CD4-positive, alpha-beta T cell (primary cell): Measurements from ENCODE around the gene RAB20. TPM values are rescaled to one million over a fixed set of nuclear protein-coding genes. Genes with fewer than 3 reads are reported as not detected.

Experiments used
- ATAC-seq: fragments of 200-7000 bp; cut with Tn5 transposase; one replicate; pipeline ENCODE4 v1.10.0; 2022; ENCODE audit warnings: mild to moderate bottlenecking; ENCODE audit not compliant: poor library complexity
- CTCF ChIA-PET: fragments of 350-600 bp; sonication (Branson Sonifier 250); formaldehyde crosslinking; loops from one replicate; lab custom pipeline; 2021; ENCODE audit warnings: antibody characterized with exemption, inconsistent platforms; lab: Charles Lee
- POLR2A ChIA-PET: fragments of 350-600 bp; sonication (Branson Sonifier 250); formaldehyde crosslinking; loops from one replicate; lab custom pipeline; 2021; ENCODE audit warnings: antibody characterized with exemption, inconsistent platforms; lab: Charles Lee
- DNase-seq, 14 experiments: peaks; one replicate each; pipeline ENCODE4 v3.0.0-alpha.2; 2013 to 2020; ENCODE audit warnings: mixed read lengths in 2 of 14
- H3K27ac ChIP-seq, 2 donors: one replicate each; pipeline versions ENCODE4 v1.5.1 to v1.7.0; 2013; ENCODE audit warnings: low read length in 2 of 2, low read depth in 1 of 2, mild to moderate bottlenecking in 1 of 2
- H3K27me3 ChIP-seq, 2 experiments: 1 replicate in 1 of 2; 2 replicates in 1 of 2; pipeline versions ENCODE4 v1.6.1 to v1.7.0; 2013; ENCODE audit warnings: low read length in 2 of 2, control low read depth in 1 of 2, mild to moderate bottlenecking in 1 of 2, moderate library complexity in 1 of 2; ENCODE audit not compliant: insufficient read depth in 2 of 2, control insufficient read depth in 1 of 2
- H3K36me3 ChIP-seq: one replicate; pipeline ENCODE4 v1.6.1; 2013; ENCODE audit warnings: low read length, control low read depth; ENCODE audit not compliant: insufficient read depth
- H3K4me1 ChIP-seq: one replicate; pipeline ENCODE4 v1.6.1; 2013; ENCODE audit warnings: low read length, control low read depth; ENCODE audit not compliant: insufficient read depth
- H3K4me3 ChIP-seq: one replicate; pipeline ENCODE4 v1.5.1; 2013; ENCODE audit warnings: mild to moderate bottlenecking, low read length, moderate library complexity
- H3K9me3 ChIP-seq, 2 experiments: 1 replicate in 1 of 2; 2 replicates in 1 of 2; pipeline versions ENCODE4 v1.6.1 to v1.7.0; 2013; ENCODE audit warnings: low read length in 2 of 2, mild to moderate bottlenecking in 2 of 2, control low read depth in 1 of 2, moderate library complexity in 1 of 2; ENCODE audit not compliant: control insufficient read depth in 1 of 2, insufficient read depth in 1 of 2
- H3K27ac Mint-ChIP-seq: one replicate; pipeline ENCODE4 v1.8.0; 2020; ENCODE audit warnings: mixed read lengths
- H3K27me3 Mint-ChIP-seq: one replicate; pipeline ENCODE4 v1.8.0; 2021; ENCODE audit warnings: mixed read lengths
- H3K36me3 Mint-ChIP-seq: one replicate; pipeline ENCODE4 v1.8.0; 2021; ENCODE audit warnings: low read depth, mixed read lengths
- H3K4me1 Mint-ChIP-seq: one replicate; pipeline ENCODE4 v1.8.0; 2021; ENCODE audit warnings: low read depth, mixed read lengths
- H3K4me3 Mint-ChIP-seq: one replicate; pipeline ENCODE4 v1.8.0; 2020; ENCODE audit warnings: mild to moderate bottlenecking, mixed read lengths
- H3K9me3 Mint-ChIP-seq: one replicate; pipeline ENCODE4 v1.8.0; 2020; ENCODE audit warnings: mixed read lengths
- intact Hi-C, 2 experiments: fragments of 100-400 bp; cut with DNase I in 1 of 2; cut with micrococcal nuclease in 1 of 2; formaldehyde crosslinking; loops; one replicate each; pipeline versions ENCODE4 v1.15.1 to v1.9.0; 2023 to 2025; cut with DNase I, micrococcal nuclease
- total RNA-seq, 174 experiments: library from RNA in 2 of 174; stranded (reverse) in 2 of 174; gene quantifications; one replicate each; pipeline ENCODE4 v1.2.3 and lab custom pipeline; 2021 to 2026
- TF ChIP-seq, protein P1 (sequence below): fragments of 200-600 bp; IDR thresholded peaks from one replicate; pipeline ENCODE4 v1.8.0; 2022; ENCODE audit warnings: antibody characterized with exemption, mild to moderate bottlenecking

RAB20 gene
- total RNA-seq, 2 experiments from 2014 or later = 0.89 to 1.4 TPM

DNA sequence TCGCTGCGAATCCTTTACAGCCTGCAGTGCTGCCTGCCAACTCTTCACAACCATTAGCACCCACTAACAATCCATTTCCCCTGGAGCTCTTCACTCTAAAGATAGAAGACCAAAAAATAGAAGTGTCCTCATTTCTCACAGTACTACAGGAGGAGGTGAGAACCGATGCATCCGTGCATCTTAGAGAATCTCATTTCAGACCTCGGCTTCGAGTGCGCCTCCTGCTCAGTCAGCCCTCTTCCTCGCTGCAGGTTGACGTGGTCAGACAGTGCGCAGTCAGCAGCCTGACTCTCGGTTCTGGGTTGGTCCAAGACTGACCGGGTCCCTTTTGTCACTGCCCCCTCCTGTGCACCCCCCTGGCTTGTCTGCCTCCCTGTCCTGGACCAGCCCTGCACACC, 85.3 kb downstream of the RAB20 start:
- Histone ChIP-seq H3K9me3 (peaks cover 0 to 6% of the 10 kb centered on the region in 2 experiments), H3K4me1 (no peaks in the 10 kb centered on the region), H3K36me3 (no peaks in the 10 kb centered on the region), H3K27ac (no peak overlapping the region), H3K4me3 (no peak overlapping the region), H3K27me3 (no peaks in the 10 kb centered on the region)
- Mint-ChIP-seq H3K4me1 (no peaks in the 10 kb centered on the region), H3K4me3 (no peak overlapping the region), H3K9me3 (no peaks in the 10 kb centered on the region), H3K27me3 (peaks cover under 1% of the 10 kb centered on the region), H3K27ac (no peak overlapping the region), H3K36me3 (no peaks in the 10 kb centered on the region)
- ATAC-seq (no peak), DNase-seq (no peak)
- intact Hi-C loops = no loop called here
- CTCF ChIA-PET = no interaction called here
- POLR2A ChIA-PET = no interaction called here
- TF ChIP-seq, protein P1, sequence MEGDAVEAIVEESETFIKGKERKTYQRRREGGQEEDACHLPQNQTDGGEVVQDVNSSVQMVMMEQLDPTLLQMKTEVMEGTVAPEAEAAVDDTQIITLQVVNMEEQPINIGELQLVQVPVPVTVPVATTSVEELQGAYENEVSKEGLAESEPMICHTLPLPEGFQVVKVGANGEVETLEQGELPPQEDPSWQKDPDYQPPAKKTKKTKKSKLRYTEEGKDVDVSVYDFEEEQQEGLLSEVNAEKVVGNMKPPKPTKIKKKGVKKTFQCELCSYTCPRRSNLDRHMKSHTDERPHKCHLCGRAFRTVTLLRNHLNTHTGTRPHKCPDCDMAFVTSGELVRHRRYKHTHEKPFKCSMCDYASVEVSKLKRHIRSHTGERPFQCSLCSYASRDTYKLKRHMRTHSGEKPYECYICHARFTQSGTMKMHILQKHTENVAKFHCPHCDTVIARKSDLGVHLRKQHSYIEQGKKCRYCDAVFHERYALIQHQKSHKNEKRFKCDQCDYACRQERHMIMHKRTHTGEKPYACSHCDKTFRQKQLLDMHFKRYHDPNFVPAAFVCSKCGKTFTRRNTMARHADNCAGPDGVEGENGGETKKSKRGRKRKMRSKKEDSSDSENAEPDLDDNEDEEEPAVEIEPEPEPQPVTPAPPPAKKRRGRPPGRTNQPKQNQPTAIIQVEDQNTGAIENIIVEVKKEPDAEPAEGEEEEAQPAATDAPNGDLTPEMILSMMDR = no peak

DNA sequence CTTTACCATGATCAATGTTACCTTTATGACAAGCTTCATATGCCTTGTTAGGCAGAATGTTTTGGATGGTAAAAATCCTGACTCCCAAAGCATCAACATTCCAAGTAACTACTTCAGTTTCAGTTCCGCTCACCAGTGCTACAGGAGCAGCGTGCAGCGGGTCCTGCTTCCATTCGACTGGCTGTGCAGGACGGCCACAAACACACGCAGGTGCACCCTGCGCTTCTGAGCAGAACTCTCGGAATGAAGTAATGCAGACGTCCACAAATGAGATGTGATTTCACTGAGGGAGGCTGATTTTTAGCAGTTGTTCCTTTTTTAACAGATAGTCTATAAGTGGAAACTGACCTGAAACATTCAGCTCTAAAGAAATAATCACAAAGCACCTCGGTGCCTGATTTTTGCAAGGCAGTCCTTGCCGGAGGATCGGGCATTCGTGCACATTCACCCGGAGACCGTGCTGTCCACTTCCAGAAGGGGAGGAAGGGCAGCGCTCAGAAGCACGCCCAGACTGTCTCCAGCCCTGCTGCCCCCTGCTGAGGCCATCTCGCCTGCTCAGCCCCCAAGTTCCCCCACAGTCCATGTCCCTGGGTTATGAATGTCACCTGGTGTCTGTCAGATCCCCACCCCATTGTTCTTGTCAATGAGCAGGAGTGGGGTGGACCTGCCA, 85.8 kb downstream of the RAB20 start:
- Mint-ChIP-seq H3K27me3 (peaks cover 5% of the 10 kb centered on the region), H3K4me3 (no peak overlapping the region), H3K36me3 (no peaks in the 10 kb centered on the region), H3K27ac (no peak overlapping the region), H3K4me1 (no peaks in the 10 kb centered on the region), H3K9me3 (no peaks in the 10 kb centered on the region)
- no peaks in the 10 kb centered on the region for H3K4me1 ChIP-seq
- H3K9me3 ChIP-seq = peaks cover 0 to 6% of the 10 kb centered on the region in 2 experiments
- TF ChIP-seq, protein P1 = no peak
- DNase-seq (no peak), ATAC-seq (no peak)
- no peaks in the 10 kb centered on the region for H3K36me3 ChIP-seq
- peaks cover 0 to 3% of the 10 kb centered on the region in 2 experiments for H3K27me3 ChIP-seq
- ChIA-PET POLR2A (no interaction called here), CTCF (interaction anchor here (0.6 kb wide), 1 partner anchor 34 kb away, joined by 3 read pairs; no protein-coding TSS in a partner anchor)
- no peak overlapping the region for H3K27ac ChIP-seq
- intact Hi-C loops = no loop called here
- no peak overlapping the region for H3K4me3 ChIP-seq

DNA sequence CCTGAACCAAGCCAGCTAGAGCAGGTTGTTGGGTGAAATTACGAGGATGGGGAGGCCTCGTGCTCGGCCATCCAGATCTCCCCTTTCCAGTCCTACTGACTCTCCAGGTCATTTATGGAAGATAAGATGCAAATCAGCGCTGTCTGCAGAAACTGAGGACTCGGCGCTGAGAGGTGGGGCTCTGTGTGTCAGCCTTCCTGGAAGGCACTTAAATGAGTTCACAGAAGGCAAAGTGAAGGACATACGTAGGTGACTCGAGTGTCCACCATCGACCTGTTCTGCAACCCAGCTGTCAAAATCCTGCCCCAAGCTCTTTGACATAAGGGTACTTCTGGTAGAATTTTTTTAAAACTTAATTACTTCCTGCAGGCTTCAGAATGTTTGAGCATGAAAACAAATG, 86.4 kb downstream of the RAB20 start:
- H3K27me3 Mint-ChIP-seq = peaks cover 11% of the 10 kb centered on the region
- Histone ChIP-seq H3K27ac (no peak overlapping the region), H3K27me3 (peaks cover 0 to 9% of the 10 kb centered on the region in 2 experiments), H3K36me3 (no peaks in the 10 kb centered on the region), H3K4me3 (no peak overlapping the region), H3K9me3 (peaks cover 0 to 6% of the 10 kb centered on the region in 2 experiments), H3K4me1 (no peaks in the 10 kb centered on the region)
- H3K27ac Mint-ChIP-seq = no peak overlapping the region
- H3K4me1 Mint-ChIP-seq = no peaks in the 10 kb centered on the region
- POLR2A ChIA-PET = no interaction called here
- no peak overlapping the region for H3K4me3 Mint-ChIP-seq
- intact Hi-C loops = no loop called here
- H3K36me3 Mint-ChIP-seq = no peaks in the 10 kb centered on the region
- DNase-seq (no peak), ATAC-seq (no peak)
- H3K9me3 Mint-ChIP-seq = no peaks in the 10 kb centered on the region
- TF ChIP-seq, protein P1 = no peak
- CTCF ChIA-PET = interaction anchor here (0.6 kb wide), 1 partner anchor 33 kb away, joined by 3 read pairs; no protein-coding TSS in a partner anchor
